NOMO-1 (cell line): ENCODE results near the gene CHKB.
A peak's percentile ranks its signal among the peaks of the same experiment; 100 is the strongest.
"Not testable (repeated sequence)": the region's sequence is repeated elsewhere in the genome, so short reads cannot be mapped to it uniquely, and the experiment has no call there.

Experiments
- DNase-seq, 2 experiments: peaks; one replicate each; lab custom pipeline; 2025; ENCODE audit not compliant: unreplicated experiment in 2 of 2; lab: John Stamatoyannopoulos, UW

Gene CHKB, protein sequence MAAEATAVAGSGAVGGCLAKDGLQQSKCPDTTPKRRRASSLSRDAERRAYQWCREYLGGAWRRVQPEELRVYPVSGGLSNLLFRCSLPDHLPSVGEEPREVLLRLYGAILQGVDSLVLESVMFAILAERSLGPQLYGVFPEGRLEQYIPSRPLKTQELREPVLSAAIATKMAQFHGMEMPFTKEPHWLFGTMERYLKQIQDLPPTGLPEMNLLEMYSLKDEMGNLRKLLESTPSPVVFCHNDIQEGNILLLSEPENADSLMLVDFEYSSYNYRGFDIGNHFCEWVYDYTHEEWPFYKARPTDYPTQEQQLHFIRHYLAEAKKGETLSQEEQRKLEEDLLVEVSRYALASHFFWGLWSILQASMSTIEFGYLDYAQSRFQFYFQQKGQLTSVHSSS

DNA sequence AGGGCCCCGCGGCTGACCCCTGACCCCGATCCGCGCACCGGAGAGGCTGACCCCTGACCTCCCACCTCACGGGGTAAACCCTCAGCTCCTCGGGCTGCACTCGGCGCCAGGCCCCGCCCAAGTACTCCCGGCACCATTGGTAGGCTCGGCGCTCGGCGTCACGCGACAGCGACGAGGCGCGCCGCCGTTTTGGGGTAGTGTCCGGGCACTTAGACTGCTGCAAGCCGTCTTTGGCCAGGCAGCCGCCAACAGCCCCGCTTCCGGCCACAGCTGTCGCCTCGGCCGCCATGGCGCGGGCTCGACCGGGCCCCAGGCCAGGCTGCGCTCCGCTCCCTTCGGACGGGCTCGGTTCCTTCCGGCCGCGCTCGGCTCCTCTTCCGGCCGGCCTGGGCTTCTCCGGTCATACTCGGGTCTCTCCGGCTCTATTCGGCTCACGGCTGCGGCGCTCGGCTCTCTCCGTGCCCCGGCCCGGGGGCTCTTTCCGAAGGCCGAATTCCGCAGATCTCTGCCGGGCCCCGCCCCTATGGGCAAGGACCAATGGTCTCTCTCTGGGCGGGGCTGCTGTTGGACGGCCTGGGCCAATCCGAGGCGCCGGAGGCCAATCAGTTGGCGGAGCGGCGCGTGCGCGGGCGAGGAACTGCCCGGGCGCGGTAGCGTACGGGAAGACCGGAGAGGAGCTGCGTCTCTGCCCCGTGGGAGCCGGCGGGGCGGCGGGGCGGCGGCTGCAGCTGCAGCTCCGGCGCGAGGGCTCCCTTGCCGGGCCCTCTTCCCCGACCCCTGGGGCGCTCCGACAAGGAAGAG lies at the start of gene CHKB:
Gene CHKB (minus strand): TSS at position 357 of the 801 bp plus-strand sequence. CDS start 68 bp downstream, at position 289.
- peak; percentile 98 to 100 for DNase-seq

DNA sequence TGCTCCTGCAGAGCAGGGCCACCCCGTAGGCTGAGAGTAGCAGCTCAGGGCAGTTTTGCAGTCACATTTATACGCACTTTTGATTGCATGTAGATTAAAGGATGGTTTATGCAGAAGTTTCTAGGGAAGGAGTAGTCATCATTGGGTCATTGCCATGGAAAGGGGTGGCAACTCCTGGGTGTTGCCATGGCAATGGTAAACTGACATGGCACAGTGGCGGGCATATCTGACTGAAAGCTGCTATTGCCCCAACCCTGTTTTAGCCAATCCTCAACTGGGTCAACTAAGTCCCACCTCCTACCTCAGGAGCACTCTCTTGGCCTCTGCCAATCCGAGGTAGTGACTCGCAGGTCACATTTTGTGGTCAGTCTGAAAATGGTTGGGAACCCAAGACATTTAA lies 47.7 kb upstream of the CHKB start:
- no peak for DNase-seq

DNA sequence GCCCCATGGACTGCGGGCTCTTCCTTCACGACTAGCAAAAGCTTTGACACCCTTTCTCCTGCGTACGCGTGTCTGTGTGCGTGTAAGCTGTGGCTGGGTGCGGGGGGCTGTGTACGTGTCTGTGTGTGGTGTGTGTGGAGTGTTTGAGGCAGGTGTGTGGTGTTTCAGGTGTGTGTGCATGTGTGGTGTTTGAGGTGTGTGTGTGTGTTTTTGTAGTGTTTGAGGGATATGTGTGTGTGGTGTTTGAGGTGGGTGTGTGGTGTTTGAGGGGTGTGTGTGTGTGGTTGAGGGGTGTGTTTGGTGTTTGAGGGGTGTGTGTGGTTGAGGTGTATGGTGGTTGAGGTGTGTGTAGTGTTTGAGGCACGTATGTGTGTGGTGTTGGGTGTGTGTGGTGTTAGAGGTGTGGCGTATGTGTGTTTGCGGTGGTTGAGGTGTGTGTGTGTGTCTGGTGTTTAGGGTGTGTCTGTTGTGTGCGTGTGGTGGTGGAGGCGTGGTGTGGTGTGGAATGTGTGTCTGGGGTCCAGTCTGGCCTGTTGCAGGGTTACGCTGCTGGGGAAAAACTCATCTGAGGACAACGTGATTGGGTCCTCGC lies 46.0 kb upstream of the CHKB start:
- peak in 1 of 2 experiments; percentile 58 for DNase-seq

DNA sequence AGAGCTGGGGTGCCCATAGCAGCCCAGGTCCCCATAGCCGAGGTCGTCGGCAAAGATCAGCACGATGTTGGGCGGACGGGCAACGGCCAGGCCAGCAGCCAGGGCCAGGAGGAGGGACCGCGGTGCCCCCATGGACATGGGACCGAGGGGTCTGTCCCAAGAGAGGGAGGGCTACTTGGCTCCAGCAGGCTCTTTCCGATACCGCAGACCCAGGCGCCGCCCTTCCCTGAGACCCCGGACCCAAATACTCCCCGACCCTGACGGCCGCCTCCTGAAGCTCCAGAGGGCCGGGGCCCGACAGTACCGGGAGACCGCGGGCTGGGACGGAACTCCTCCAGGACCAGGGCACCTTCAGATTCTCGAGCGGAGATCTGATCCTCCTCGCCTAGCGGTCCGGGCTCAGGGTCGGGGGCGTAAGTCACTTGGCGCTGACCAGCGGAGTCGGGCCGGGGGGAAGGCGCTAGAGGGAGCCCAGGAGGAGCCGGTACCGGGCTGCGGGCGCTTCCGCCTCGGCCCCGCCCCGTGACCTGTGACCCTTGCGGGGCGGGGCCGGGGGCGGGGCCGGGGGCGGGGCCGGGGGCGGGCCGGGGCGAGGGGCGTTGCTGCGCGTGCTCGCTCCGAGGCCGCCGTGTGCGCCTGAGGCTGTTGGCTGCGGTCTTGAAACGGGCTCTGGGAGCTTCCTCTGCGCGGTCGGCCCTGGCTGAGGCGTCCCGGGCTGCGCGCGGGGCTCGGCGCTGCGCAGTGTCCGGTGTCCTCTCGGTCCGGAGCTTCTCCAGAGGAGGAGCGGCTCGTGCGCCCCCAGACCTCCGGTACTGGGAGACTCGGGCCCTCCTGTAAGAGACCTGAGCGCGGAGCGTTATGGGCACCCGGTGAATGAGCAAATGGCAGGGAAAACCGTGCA lies 45.2 kb upstream of the CHKB start, which contains the start of gene ARSA:
Gene ARSA (minus strand): TSS at position 511 of the 901 bp plus-strand sequence. CDS start 373 bp downstream, at position 138.
- DNase-seq = peak; percentile 83 to 91

DNA sequence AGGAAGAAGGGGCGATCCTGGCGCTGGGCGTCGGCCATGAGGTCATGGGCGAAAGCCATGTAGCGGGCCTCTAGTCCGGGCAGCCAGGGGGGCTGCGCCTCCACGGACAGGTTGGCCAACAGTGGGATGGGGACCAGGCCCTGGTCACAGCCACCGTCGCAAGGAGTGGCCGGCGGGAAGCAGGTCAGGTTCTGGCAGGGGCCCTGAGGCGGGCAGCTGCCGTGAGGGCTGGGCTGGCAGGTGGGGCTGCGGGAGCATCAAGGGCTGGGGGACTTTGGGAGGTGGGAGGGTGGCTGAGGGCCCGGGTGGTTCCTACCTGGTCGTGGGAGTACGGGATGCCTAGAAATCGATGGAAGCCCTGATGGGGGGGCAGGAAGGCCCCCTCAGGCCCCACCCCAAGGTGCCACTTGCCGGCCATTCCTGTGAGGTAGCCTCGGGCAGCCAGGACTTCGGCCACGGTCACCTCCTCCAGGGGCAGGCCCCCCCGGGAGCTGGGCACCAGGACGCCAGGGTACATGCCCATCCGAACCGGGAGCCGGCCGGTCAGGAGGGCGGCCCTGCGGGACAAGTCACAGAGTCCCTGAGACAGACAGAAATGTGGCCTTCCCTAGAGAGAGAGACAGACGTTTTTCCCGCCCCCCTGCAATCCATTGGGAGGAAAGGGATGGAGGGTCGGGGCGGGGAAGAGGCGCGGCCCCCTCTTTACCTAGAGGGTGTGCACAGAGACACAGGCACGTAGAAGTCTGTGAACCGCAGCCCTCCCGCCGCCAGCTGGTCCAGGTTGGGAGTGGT lies 44.4 kb upstream of the CHKB start:
- no peak for DNase-seq

DNA sequence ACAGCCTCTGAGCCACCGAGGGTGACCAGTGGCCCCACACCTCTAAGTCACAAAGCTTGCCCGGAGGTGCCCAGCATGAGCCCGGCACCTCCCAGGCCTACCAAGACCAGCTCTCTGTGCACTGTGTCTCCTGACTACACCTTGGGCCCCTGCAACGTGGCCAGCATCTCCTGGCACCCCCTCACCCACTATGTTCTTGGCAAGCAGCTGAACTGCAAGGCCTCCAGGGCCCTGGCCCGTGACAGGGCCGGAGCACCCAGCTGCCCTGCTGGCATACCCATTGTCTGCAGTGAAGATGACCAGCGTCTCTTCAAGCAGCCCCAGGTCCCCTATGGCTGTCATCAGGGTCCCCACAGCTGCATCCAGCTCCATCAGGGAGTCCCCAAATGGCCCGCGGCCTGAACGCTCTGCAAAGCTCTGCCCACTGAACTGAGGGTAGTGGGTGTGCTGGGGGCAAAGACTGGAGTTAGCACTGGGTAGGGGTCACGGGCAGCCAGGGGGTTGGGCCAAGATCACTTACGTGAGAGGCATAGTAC lies 43.7 kb upstream of the CHKB start:
- no peak for DNase-seq

DNA sequence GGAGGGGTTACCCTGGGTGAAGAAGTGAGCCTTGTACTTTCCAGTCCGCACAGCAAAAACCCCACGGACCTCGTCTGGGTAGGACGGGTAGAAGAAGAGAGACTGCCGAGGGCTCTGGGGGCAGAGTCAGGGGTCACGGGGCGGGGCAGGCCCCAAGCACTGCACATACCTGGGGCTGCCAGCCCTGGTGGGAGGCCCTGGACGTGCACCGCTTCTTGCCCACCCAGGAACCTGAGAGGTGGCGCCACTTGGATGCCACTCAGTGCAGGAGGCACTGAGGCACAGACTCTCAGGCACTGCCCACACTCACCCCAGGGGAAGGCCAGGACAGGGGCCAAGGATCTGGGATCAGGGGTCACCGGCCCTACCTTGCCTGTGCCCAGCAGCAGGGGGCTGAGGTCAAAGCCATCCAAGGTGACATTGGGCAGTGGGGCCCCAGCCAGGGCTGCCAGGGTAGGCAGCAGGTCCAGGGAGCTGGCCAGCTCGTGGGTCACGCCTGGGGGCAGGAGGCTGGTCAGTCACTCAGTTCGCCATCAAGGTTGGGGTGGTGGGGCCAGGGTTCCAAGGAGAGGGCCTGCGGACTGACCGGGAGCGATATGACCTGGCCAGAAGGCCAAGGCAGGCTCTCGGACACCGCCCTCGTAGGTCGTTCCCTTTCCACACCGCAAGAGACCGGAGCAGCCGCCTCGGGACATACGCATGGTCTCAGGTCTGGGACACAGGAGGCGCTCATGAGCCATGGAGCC lies 43.1 kb upstream of the CHKB start:
- no peak for DNase-seq

DNA sequence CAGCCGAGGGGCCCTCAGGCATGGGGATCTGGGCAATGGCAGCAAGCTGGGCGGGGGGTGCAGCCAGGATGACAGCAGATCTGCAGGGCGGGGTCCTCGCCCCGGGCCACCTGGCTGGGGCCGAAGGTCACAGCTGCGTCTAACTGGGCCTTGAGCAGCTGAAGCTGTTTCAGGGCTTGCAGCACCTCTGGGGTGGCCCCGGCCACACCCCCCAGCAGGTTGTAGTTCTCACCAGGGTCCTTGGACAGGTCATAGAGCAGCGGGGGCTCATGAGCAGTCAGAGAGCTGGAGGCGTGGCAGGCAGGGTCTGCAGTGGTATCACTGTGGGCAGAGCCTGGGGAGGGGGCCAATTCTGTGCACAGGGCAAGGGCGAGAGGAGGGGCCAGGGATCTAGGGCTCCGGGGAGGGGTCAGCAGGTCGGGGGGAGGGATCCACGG lies 42.5 kb upstream of the CHKB start:
- no peak for DNase-seq

DNA sequence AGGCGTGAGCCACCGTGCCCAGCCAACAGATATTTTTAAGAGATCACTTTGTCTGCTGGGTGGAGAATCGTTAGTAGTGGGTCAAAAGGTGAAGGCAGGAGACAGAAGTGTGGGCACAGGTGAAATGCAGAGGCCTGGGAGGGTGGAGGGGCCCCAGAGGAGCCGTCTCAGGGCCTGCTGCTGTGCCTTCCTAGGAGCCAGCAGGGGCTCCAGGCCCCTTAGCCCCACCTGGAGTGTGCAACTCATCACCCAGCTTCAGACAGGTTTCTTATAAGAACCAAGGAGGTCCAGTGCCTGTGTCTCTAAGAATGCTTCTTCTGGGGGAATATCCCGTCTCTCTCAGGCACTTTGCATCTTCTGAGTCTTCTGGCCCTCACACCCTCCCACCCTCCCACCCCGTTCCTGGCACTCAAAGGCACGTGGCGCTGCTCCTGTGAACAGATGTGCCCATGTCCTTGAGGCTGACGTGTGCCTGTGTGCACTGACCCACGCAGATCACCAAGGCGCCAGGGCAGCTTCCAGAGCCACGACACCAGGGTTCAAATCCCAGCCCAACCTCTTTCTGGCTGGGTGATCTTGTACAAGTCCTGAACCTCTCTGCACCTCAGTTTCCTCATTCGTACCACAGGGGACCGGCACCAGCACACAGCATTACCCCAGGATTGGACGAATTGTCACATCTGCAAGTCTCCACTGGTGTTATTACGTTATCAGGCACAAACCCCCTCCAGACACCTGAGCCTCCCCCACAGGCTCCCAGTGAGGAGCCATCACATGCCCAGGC lies 41.9 kb upstream of the CHKB start:
- DNase-seq = no peak

DNA sequence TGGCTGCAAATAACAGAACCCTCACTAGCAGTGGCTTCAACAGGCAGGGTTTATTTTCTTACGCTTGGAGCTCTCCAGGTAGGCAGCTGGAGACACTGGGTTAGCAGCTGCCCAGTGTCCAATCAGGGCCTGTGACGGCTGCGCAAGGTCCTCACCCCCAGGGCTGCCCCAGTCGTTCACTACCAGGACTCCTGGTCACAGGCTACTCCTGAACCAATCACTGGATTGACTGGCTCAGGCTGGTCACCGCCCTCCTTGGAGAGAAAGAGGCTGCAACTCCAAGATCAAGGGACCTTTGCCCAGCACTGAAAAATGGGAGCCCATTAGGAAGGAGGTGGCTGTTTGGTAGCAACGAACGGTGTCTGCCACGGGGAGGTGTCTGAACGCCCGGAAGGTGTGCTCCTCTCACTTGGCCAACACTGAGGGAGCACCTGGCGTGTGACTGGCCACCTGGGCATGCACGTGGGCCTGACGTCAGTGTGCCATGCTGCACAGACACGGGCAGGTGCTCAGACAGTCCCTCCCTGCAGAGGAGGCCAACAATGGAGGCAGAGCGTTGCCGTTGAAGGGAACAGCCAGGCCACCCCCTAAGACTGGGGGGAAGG lies 40.2 kb upstream of the CHKB start:
- DNase-seq = no peak

DNA sequence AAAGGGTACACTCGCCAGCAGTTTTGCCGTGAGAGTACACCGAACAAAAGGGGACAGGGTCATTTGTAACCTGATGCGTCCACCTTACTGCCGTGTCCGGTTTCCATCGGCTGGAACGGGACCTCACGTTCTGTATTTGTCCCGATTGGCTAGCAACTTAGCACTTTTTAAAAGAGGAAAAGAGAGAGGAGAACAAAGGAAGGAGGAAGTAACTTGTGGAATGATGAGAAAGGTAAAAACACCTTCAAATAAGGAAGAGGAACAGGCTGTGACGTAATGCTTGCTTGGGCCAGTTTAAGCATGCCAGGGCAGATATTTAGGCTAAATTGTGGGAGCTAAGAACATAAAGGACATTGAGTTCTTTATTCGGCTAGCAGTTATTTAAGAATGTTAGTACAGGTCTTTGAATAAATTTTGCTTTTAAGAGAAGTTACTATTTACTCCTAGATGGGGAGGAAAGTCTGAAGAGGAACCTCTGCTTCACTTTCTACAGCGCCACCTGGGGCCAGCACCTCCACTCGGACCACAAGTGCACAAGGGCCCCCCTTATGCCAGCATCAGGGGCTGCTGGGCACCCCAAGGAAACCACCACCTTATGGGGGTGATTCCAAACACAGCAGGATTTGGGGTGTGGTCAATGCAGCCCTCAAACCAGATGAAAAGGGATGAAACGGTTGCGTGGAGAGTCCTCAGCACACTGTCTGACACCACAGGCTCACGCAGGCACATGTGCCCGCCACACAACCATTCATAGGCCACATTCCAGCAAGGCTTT lies 39.5 kb upstream of the CHKB start:
- peak in 1 of 2 experiments; percentile 27 for DNase-seq

DNA sequence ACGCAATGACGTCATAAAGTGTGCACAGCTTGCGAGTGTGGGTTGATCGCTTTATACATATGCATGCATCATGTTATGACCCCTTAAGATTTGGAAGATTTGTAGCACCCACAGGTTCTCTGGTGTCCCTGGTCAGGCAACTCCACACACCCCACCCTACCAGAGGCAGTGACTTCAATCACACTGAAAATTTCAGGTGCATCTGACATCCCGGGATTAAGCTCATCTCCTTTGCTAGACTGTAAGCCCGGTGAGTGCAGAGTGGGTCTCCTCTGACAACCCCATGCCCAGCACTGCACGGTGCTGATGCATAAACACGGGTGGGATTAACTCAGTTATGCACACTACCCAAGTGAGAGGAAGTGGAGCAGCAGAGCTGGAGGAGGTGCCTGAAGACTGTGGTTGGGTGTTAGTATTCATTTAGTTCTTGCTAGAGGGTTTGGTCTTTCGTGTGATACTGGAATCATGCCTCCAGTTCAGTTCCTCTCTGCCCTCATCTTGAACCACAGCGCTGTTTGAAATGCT lies 38.8 kb upstream of the CHKB start:
- peak; percentile 64 to 80 for DNase-seq

DNA sequence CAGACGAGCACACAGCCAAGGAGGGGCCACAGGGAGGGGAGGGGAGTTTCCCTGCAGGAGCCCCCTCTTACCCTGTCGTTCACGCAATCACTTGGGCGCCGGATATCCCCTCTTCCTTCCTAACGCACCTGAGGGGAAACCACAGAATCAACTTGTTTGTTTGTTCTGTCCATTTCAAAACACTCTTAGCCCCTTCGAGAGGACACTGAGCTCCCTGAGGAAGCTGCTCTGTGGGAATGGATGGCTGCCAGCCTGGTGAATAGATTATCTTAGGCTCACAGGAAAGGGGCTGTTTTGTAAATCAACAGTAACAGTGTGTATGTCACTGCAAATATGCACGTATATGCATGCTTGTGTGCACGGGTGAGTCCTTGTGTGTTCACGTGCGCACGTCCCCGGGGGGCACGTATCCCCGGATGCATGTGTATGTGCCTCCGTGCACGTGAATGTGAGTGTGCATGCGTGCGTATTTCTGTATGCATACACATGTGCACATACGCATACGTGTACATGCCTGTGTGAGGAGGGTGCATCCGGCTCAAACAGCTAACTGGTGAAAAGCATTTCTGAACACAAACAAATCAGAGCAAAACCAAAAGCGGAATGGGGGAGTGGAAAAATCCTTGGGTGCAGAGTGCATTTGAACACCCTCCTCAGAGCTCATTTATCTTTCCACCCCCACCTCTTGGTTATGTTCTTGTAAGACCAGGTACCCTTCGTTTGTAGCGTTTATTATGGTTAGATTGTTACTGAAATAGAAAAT lies 38.1 kb upstream of the CHKB start:
- peak in 1 of 2 experiments; percentile 44 for DNase-seq

DNA sequence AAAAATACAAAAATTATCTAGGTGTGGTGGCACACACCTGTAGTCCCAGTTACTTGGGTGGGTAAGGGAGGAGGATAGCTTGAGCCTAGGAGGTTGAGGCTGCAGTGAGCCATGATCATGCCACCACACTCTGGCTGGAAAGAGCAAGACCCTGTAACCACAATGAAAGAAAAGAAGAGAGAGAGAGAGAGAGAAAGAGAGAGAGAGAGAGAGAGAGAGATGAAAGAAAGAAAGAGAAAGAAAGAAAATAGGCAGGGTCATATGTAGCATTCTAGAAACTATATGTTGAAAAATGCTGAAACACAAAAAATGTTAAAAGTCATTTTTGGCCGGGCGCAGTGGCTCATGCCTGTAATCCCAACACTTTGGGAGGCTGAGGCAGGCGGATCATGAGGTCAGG lies 31.6 kb upstream of the CHKB start:
- DNase-seq = not testable (repeated sequence)

DNA sequence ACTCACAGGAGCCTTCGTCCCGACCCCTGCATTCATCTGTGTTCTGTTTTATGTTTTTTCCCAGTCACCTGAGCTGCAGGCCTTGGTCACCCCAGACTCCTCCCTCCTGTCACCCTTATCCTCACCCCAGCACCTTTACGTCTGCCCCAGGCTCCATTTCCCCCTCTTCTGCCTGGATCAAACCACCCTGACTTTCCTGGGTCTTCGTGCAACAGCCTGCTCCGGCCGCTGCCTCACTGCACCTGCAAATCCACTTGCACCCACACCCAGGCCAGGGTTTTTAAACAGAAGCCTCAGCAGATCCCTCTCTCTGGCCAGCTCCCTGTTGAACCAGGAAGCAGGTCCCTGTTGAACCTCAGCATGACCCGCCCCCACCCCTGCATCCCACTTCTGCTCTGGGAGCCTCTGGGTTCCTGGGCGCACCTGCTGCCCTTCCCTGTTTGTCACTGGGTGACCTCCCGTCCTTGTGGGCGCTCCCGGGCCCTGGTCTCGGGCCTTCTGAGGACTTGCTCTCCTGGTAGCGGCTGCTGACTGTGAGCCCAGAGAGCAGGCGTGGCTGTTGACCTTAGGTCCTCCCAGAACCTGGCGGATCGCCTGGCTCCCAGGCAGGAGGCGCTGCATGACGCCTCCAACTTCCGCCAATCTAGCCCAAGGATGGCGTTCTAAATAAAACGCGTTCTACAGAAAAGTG lies 30.8 kb upstream of the CHKB start:
- no peak for DNase-seq
